LNCAP (cell line): Measurements from ENCODE around the gene JCAD.

ENCODE experiments used
- CTCF ChIP-seq: fragments of 450-650 bp; IDR thresholded peaks from 2 replicates; pipeline ENCODE4 v1.5.1; 2017; ENCODE audit warnings: mild to moderate bottlenecking

Gene JCAD

GRCh38 chr10:30017966-30018365 is 41.4 kb downstream of the JCAD start:
- no peak for TF ChIP-seq CTCF

GRCh38 chr10:30017556-30017955 is 41.8 kb downstream of the JCAD start:
- TF ChIP-seq CTCF: no peak

- no peak for TF ChIP-seq CTCF
Measured at GRCh38 chr10:30014511-30014910, 44.9 kb downstream of the JCAD start.

- no peak for TF ChIP-seq CTCF
Measured at GRCh38 chr10:30013757-30014156, 45.6 kb downstream of the JCAD start.

GRCh38 chr10:30011956-30012647 is 47.3 kb downstream of the JCAD start:
- TF ChIP-seq CTCF: no peak

- no peak for TF ChIP-seq CTCF
Measured at GRCh38 chr10:30011396-30011795, 48.0 kb downstream of the JCAD start.

- no peak for TF ChIP-seq CTCF
Measured at GRCh38 chr10:30007406-30007805, 52.0 kb downstream of the JCAD start.

GRCh38 chr10:30006410-30006809 is 53.0 kb downstream of the JCAD start:
- no peak for TF ChIP-seq CTCF
